Smooth muscle cell (in vitro differentiated cells): Measurements from ENCODE around the gene THSD7B. TPM values are rescaled to one million over a fixed set of nuclear protein-coding genes. Genes with fewer than 3 reads are reported as not detected.

ENCODE experiments used
- DNase-seq: peaks from one replicate; lab custom pipeline; 2025; ENCODE audit not compliant: unreplicated experiment; lab: John Stamatoyannopoulos, UW
- H2AFZ ChIP-seq: fragments of 200-600 bp; sonication (generic); 2 replicates; pipeline ENCODE4 v1.6.0; 2016; ENCODE audit warnings: antibody characterized with exemption, low read depth, mild to moderate bottlenecking
- H3F3A ChIP-seq: fragments of 200-600 bp; sonication (generic); 2 replicates; pipeline ENCODE4 v1.6.0; 2017; ENCODE audit warnings: antibody characterized with exemption, low read depth
- H3K27ac ChIP-seq: fragments of 200-600 bp; sonication (generic); 2 replicates; pipeline ENCODE4 v1.5.1; 2016; ENCODE audit warnings: low read depth, mild to moderate bottlenecking
- H3K27me3 ChIP-seq: fragments of 200-600 bp; sonication (generic); 2 replicates; pipeline ENCODE4 v1.6.1; 2016; ENCODE audit warnings: low read depth, mild to moderate bottlenecking
- H3K36me3 ChIP-seq: fragments of 200-600 bp; sonication (generic); 2 replicates; pipeline ENCODE4 v1.5.1; 2016; ENCODE audit warnings: low read depth
- H3K4me1 ChIP-seq: fragments of 200-600 bp; sonication (generic); 2 replicates; pipeline ENCODE4 v1.5.1; 2016; ENCODE audit warnings: low read depth
- H3K4me2 ChIP-seq: fragments of 200-600 bp; sonication (generic); 2 replicates; pipeline ENCODE4 v1.6.0; 2016; ENCODE audit warnings: mild to moderate bottlenecking
- H3K4me3 ChIP-seq: fragments of 200-600 bp; sonication (generic); 2 replicates; pipeline ENCODE4 v1.5.1; 2016; ENCODE audit warnings: mild to moderate bottlenecking
- H3K79me2 ChIP-seq: fragments of 200-600 bp; sonication (generic); 2 replicates; pipeline ENCODE4 v1.6.0; 2016; ENCODE audit warnings: low read depth, mild to moderate bottlenecking
- H3K9ac ChIP-seq: fragments of 200-600 bp; sonication (generic); 2 replicates; pipeline ENCODE4 v1.6.0; 2016; ENCODE audit warnings: low read depth
- H3K9me3 ChIP-seq: fragments of 200-600 bp; sonication (generic); replicated peaks from 2 replicates; pipeline ENCODE4 v1.5.1; 2016; ENCODE audit warnings: low read depth
- H4K20me1 ChIP-seq: fragments of 200-600 bp; sonication (generic); 2 replicates; pipeline ENCODE4 v1.6.0; 2016; ENCODE audit warnings: low read depth
- WGBS: methylation state at CpG from one replicate; pipeline ENCODE4 v1.1.7; 2016; ENCODE audit warnings: low lambda C conversion rate; 5-methylcytosine and 5-hydroxymethylcytosine counted together
- polyA plus RNA-seq: library from polyadenylated mRNA; unstranded; fragments of >200 nt; fragmentation: Nextera tagmentation; extraction: Ambion mirVana; gene quantifications from 2 replicates; pipeline ENCODE4 v1.2.1, GENCODE V29; 2016
- total RNA-seq: library from RNA; depleted of rRNA; stranded (reverse); fragments of >200 nt; gene quantifications from 2 replicates; pipeline ENCODE4 v1.2.3, GENCODE V29; 2014
- TF ChIP-seq, protein P1 (sequence below): fragments of 200-600 bp; sonication (generic); IDR thresholded peaks from 2 replicates; pipeline ENCODE4 v1.5.1; 2017; ENCODE audit warnings: borderline replicate concordance, mild to moderate bottlenecking, antibody characterized with exemption; ENCODE audit not compliant: insufficient read depth, poor library complexity, severe bottlenecking

The THSD7B gene
- total and polyA plus RNA-seq, 2 experiments from 2014 or later = not detected

DNA sequence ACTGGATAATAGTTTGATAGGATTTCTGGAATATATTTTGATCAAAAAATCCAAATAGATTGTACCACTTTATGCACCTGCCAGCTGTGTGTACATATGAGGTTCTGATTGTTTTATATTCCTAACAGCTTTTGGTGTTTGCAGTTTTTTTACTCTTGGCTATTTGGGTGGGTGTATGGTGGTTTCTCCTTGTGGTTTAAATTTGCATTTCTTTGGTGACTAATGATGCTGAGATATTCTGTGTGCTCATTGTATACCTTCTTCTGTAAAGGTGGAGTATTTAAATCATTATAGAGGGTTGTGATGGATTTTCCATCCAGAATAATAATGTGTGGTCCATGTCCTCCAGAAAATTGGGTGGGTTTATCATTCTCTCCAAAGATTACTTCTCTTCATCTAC, 372.9 kb downstream of the THSD7B start:
- no peaks in the 10 kb centered on the region for H4K20me1 ChIP-seq
- TF ChIP-seq, protein P1, sequence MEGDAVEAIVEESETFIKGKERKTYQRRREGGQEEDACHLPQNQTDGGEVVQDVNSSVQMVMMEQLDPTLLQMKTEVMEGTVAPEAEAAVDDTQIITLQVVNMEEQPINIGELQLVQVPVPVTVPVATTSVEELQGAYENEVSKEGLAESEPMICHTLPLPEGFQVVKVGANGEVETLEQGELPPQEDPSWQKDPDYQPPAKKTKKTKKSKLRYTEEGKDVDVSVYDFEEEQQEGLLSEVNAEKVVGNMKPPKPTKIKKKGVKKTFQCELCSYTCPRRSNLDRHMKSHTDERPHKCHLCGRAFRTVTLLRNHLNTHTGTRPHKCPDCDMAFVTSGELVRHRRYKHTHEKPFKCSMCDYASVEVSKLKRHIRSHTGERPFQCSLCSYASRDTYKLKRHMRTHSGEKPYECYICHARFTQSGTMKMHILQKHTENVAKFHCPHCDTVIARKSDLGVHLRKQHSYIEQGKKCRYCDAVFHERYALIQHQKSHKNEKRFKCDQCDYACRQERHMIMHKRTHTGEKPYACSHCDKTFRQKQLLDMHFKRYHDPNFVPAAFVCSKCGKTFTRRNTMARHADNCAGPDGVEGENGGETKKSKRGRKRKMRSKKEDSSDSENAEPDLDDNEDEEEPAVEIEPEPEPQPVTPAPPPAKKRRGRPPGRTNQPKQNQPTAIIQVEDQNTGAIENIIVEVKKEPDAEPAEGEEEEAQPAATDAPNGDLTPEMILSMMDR = no peak
- no peak overlapping the region for H3K9ac ChIP-seq
- no peaks in the 10 kb centered on the region for H3K4me1 ChIP-seq
- no peaks in the 10 kb centered on the region for H3K36me3 ChIP-seq
- no peaks in the 10 kb centered on the region for H3K79me2 ChIP-seq
- DNase-seq = no peak
- H3K27ac ChIP-seq = no peak overlapping the region
- H3K4me3 ChIP-seq = no peak overlapping the region
- H3K9me3 ChIP-seq = no peaks in the 10 kb centered on the region
- no peaks in the 10 kb centered on the region for H3F3A ChIP-seq
- peaks cover 5% of the 10 kb centered on the region for H3K27me3 ChIP-seq
- no peak overlapping the region for H3K4me2 ChIP-seq
- no peak overlapping the region for H2AFZ ChIP-seq

DNA sequence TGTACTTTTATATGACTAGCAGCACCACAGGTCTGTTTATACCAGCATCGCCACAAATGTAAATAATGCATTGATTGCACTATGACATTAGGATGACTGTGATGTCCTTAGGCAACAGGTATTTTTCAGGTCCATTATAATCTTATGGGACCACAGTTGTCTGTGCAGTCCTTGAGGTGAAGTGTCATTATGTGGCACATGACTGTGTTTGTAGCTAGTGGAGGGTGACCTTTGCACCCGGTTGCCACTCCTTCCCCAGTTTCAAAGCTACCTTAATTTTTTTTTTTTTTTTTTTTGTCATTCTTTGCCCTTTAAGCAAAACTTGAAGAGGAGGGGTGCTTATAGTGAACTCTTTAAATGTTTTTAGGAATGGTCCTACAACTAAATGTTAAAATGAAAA, 386.4 kb downstream of the THSD7B start:
- Histone ChIP-seq H3K9ac (no peak overlapping the region), H3K27me3 (no peaks in the 10 kb centered on the region), H3K79me2 (no peaks in the 10 kb centered on the region), H3F3A (no peaks in the 10 kb centered on the region), H3K4me1 (no peaks in the 10 kb centered on the region), H3K9me3 (no peaks in the 10 kb centered on the region), H3K36me3 (no peaks in the 10 kb centered on the region), H3K4me2 (no peak overlapping the region), H2AFZ (no peak overlapping the region), H3K27ac (no peak overlapping the region), H4K20me1 (no peaks in the 10 kb centered on the region), H3K4me3 (no peak overlapping the region)
- TF ChIP-seq, protein P1 = no peak
- DNase-seq = no peak
- WGBS = 99% methylated on average over 2 of the region's 2 CpGs

DNA sequence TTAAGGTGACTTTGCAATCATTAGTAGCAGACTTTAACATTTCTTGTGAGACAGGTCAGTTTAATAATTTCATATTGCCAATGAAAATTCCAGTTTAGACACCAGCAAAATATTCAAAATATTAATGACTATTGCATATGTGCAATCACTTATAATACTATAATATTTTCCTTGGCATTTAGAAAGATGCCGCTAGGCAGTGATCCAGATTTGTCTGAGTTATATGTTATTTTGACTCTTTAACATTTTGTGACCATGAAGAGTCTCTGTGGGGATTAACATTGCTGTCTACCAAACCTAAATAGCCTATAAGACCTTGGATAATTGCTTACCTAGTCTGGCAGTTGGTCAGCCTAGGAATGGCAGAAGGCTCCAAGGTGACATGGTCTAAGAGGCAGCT, 389.6 kb downstream of the THSD7B start:
- H3K27ac ChIP-seq = no peak overlapping the region
- no peaks in the 10 kb centered on the region for H3F3A ChIP-seq
- H3K27me3 ChIP-seq = no peaks in the 10 kb centered on the region
- 97% methylated on average over 1 of the region's 1 CpG for WGBS
- H3K79me2 ChIP-seq = no peaks in the 10 kb centered on the region
- TF ChIP-seq, protein P1 = no peak
- no peaks in the 10 kb centered on the region for H3K4me1 ChIP-seq
- H2AFZ ChIP-seq = no peak overlapping the region
- H3K4me2 ChIP-seq = no peak overlapping the region
- H3K9ac ChIP-seq = no peak overlapping the region
- H3K9me3 ChIP-seq = no peaks in the 10 kb centered on the region
- no peak for DNase-seq
- H3K36me3 ChIP-seq = no peaks in the 10 kb centered on the region
- no peak overlapping the region for H3K4me3 ChIP-seq
- no peaks in the 10 kb centered on the region for H4K20me1 ChIP-seq

DNA sequence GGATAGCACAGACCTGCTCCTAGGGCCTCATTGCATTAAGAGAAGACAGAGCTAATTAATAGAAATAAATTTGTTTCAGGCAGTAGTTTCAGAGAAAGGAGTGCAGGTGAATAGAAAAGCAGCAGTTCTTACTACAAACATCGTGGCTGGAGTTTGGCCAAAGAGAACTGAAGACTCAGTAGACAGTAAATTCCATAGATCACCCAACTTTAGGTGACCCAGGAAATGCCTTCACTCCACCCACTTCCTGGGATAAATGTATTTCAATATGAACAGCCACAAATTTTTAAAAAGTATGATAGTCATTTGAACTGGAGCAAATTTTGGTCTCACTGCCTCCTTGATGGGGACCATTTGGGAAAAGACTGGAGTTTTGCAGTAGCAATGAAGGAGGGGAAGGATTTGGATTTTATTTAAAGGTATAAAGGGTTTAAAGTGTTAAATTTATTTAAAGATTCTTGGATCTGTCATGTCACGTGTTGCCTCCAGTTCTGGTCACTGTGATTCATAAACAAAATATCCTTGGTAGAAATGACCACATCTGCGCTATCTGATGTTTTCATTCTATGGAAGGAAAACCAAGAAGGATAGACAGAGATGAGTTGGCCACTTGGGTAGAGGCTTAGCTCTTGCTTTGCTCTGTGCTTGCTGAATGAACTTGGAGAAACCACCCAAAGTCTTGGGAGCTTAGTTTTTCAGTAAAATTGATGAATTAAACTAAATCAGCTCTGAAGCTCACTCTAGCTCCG, 390.2 kb downstream of the THSD7B start:
- WGBS = 84% methylated on average over 4 of the region's 4 CpGs
- Histone ChIP-seq H3K27me3 (no peaks in the 10 kb centered on the region), H3K4me1 (no peaks in the 10 kb centered on the region), H2AFZ (no peak overlapping the region), H3F3A (no peaks in the 10 kb centered on the region), H3K9me3 (no peaks in the 10 kb centered on the region), H3K27ac (no peak overlapping the region), H3K4me2 (no peak overlapping the region), H3K4me3 (no peak overlapping the region), H3K79me2 (no peaks in the 10 kb centered on the region), H4K20me1 (no peaks in the 10 kb centered on the region), H3K9ac (no peak overlapping the region), H3K36me3 (no peaks in the 10 kb centered on the region)
- TF ChIP-seq, protein P1 = no peak
- no peak for DNase-seq
